HepG2 (cell line): Measurements from ENCODE around the gene CLTCL1. TPM values are rescaled to one million over a fixed set of nuclear protein-coding genes. Genes with fewer than 3 reads are reported as not detected.

Source experiments
- ATAC-seq: fragments of 200-7000 bp; cut with Tn5 transposase; 3 replicates; pipeline ENCODE4 v1.9.1; 2020; ENCODE audit warnings: mild to moderate bottlenecking, moderate library complexity
- BruUV-seq: library from RNA; stranded (reverse); fragments of 400-500 nt; replicated peaks from 2 replicates; lab custom pipeline; 2021; lab: Mats Ljungman, UMichigan
- CTCF ChIA-PET: fragments of 300-600 bp; formaldehyde crosslinking; extraction: SDS; loops from one replicate; lab custom pipeline; 2021; ENCODE audit warnings: low total read pairs, inconsistent platforms, low intra/inter-chr PET ratio; lab: Yijun Ruan, JAX
- POLR2A ChIA-PET: fragments of 350-600 bp; sonication (Branson Sonifier 250); formaldehyde crosslinking; loops from one replicate; lab custom pipeline; 2020; ENCODE audit warnings: antibody characterized with exemption, inconsistent platforms; lab: Yijun Ruan, JAX
- DNase-seq: peaks from one replicate; pipeline ENCODE4 v3.0.0-alpha.2; 2015; ENCODE audit warnings: low spot score
- FAIRE-seq: peaks from 3 replicates; lab custom pipeline; 2011; peaks lifted over from hg19 to GRCh38; lab: Jason Lieb, UNC
- H2AFZ ChIP-seq: one replicate; pipeline ENCODE4 v1.6.1; 2011; ENCODE audit warnings: low read length, inconsistent platforms
- H3K27ac ChIP-seq: fragments of 300-600 bp; 3 replicates; pipeline ENCODE4 v1.8.0; 2011; ENCODE audit warnings: mixed run types, mild to moderate bottlenecking, mixed read lengths, low read length, inconsistent platforms; ENCODE audit not compliant: insufficient read depth; ENCODE audit errors: extremely low read length
- H3K27me3 ChIP-seq, 2 experiments: fragments of 200-600 bp in 1 of 2; 2 replicates in 1 of 2; 3 replicates in 1 of 2; pipeline versions ENCODE4 v1.6.0 to v1.8.0; 2011; ENCODE audit warnings: low read length in 2 of 2, mild to moderate bottlenecking in 2 of 2, moderate library complexity in 2 of 2, inconsistent platforms in 1 of 2; ENCODE audit not compliant: insufficient read depth in 2 of 2, control insufficient read depth in 1 of 2
- H3K36me3 ChIP-seq, 2 experiments: fragments of 200-600 bp in 1 of 2; replicated peaks in 1 of 2; 2 replicates in 1 of 2; 3 replicates in 1 of 2; pipeline versions ENCODE4 v1.5.1 to v1.8.0; 2011; ENCODE audit warnings: low read length in 2 of 2, inconsistent platforms in 1 of 2; ENCODE audit not compliant: insufficient read depth in 2 of 2, control insufficient read depth in 1 of 2
- H3K4me1 ChIP-seq: 2 replicates; pipeline ENCODE4 v1.5.1; 2012; ENCODE audit warnings: low read length, inconsistent platforms; ENCODE audit not compliant: insufficient read depth
- H3K4me2 ChIP-seq: 2 replicates; pipeline ENCODE4 v1.6.0; 2011; ENCODE audit warnings: low read depth, low read length, inconsistent platforms
- H3K4me3 ChIP-seq, 3 experiments: fragments of 200-600 bp in 1 of 3; sonication (generic), shearing (Covaris generic) in 1 of 3; replicated peaks in 1 of 3; 2 replicates each; pipeline ENCODE4 v1.5.1; 2011 to 2016; ENCODE audit warnings: low read length in 3 of 3, inconsistent platforms in 2 of 3, low read depth in 2 of 3, mild to moderate bottlenecking in 2 of 3, control low read depth in 1 of 3, mixed read lengths in 1 of 3; ENCODE audit not compliant: insufficient read depth in 1 of 3
- H3K79me2 ChIP-seq: one replicate; pipeline ENCODE4 v1.6.1; 2011; ENCODE audit warnings: low read length, inconsistent platforms; ENCODE audit not compliant: insufficient read depth
- H3K9ac ChIP-seq: 2 replicates; pipeline ENCODE4 v1.6.0; 2011; ENCODE audit warnings: mild to moderate bottlenecking, low read depth, low read length, inconsistent platforms; ENCODE audit not compliant: insufficient read depth
- H3K9me3 ChIP-seq: 2 replicates; pipeline ENCODE4 v1.5.1; 2012; ENCODE audit warnings: mild to moderate bottlenecking, low read length
- H4K20me1 ChIP-seq: 2 replicates; pipeline ENCODE4 v1.6.0; 2011; ENCODE audit warnings: inconsistent platforms, mild to moderate bottlenecking, low read length, moderate library complexity; ENCODE audit not compliant: insufficient read depth
- ARNT ChIP-seq: fragments of 450-650 bp; IDR thresholded peaks from 2 replicates; pipeline ENCODE4 v1.6.1; 2017
- ARNTL ChIP-seq: sonication (generic); formaldehyde crosslinking; IDR thresholded peaks from 2 replicates; pipeline ENCODE4 v1.4.0; 2020; ENCODE audit warnings: mild to moderate bottlenecking, missing genetic modification reagents
- CERS6 ChIP-seq: sonication (generic); formaldehyde crosslinking; IDR thresholded peaks from 2 replicates; pipeline ENCODE4 v1.5.0; 2020; ENCODE audit warnings: missing genetic modification reagents
- ESRRA ChIP-seq: sonication (generic); formaldehyde crosslinking; IDR thresholded peaks from 2 replicates; pipeline ENCODE4 v1.5.1; 2020; ENCODE audit warnings: mild to moderate bottlenecking, low read depth, missing genetic modification reagents
- FOXK2 ChIP-seq: fragments of 450-650 bp; IDR thresholded peaks from 2 replicates; pipeline ENCODE4 v1.6.1; 2016
- HIC2 ChIP-seq: sonication (generic); formaldehyde crosslinking; IDR thresholded peaks from 2 replicates; pipeline ENCODE4 v1.9.0; 2022; ENCODE audit warnings: low read depth, missing genetic modification reagents
- MED8 ChIP-seq: sonication (generic); formaldehyde crosslinking; IDR thresholded peaks from 2 replicates; pipeline ENCODE4 v1.8.1; 2023; ENCODE audit warnings: mild to moderate bottlenecking, missing genetic modification reagents; ENCODE audit not compliant: insufficient replicate concordance
- ZBTB44 ChIP-seq: sonication (generic); formaldehyde crosslinking; IDR thresholded peaks from 2 replicates; pipeline ENCODE4 v1.4.0; 2020; ENCODE audit warnings: missing genetic modification reagents
- ZBTB49 ChIP-seq: sonication (generic); formaldehyde crosslinking; IDR thresholded peaks from 2 replicates; pipeline ENCODE4 v1.4.0; 2020; ENCODE audit warnings: missing genetic modification reagents, borderline replicate concordance
- ZFP36L2 ChIP-seq: sonication (generic); formaldehyde crosslinking; IDR thresholded peaks from 2 replicates; pipeline ENCODE4 v1.4.0; 2020; ENCODE audit warnings: missing genetic modification reagents
- ZKSCAN8 ChIP-seq: IDR thresholded peaks from 2 replicates; pipeline ENCODE4 v1.6.1; 2016; ENCODE audit warnings: borderline replicate concordance, missing genetic modification reagents, missing compliant biosample characterization
- ZNF260 ChIP-seq: sonication (generic); formaldehyde crosslinking; IDR thresholded peaks from 2 replicates; pipeline ENCODE4 v1.4.0; 2020; ENCODE audit warnings: missing genetic modification reagents, low read depth, mild to moderate bottlenecking, borderline replicate concordance
- ZNF317 ChIP-seq: sonication (generic); formaldehyde crosslinking; IDR thresholded peaks from 2 replicates; pipeline ENCODE4 v1.5.0; 2020; ENCODE audit warnings: mild to moderate bottlenecking, missing genetic modification reagents
- ZNF512 ChIP-seq: sonication (generic); formaldehyde crosslinking; IDR thresholded peaks from 2 replicates; pipeline ENCODE4 v1.4.0; 2020; ENCODE audit warnings: mild to moderate bottlenecking, missing genetic modification reagents
- ZNF616 ChIP-seq: sonication (generic); formaldehyde crosslinking; IDR thresholded peaks from 2 replicates; pipeline ENCODE4 v1.5.0; 2020; ENCODE audit warnings: low read depth, mild to moderate bottlenecking, missing genetic modification reagents
- ZNF772 ChIP-seq: sonication (generic); formaldehyde crosslinking; IDR thresholded peaks from 2 replicates; pipeline ENCODE4 v1.5.0; 2020; ENCODE audit warnings: mild to moderate bottlenecking, missing genetic modification reagents
- WGBS: methylation state at CpG from one replicate; pipeline ENCODE4 v1.1.6; 2017; ENCODE audit warnings: low lambda C conversion rate; 5-methylcytosine and 5-hydroxymethylcytosine counted together
- in situ Hi-C: cut with HindIII; loops from 2 replicates; pipeline ENCODE4 v1.10.0; 2017; ENCODE audit warnings: low pct_unique_long_range_greater_than_20kb; ENCODE audit not compliant: extremely low pct_ligation_motif_present
- intact Hi-C: fragments of 100-400 bp; cut with micrococcal nuclease; formaldehyde crosslinking; loops from one replicate; pipeline ENCODE4 v1.10.0; 2022; ENCODE audit not compliant: unreplicated experiment
- polyA plus RNA-seq, 8 experiments: library from polyadenylated mRNA; depleted of rRNA in 3 of 8; stranded (reverse) in 7 of 8; unstranded in 1 of 8; fragments of >200 nt; fragmentation: Illumina TruSeq in 4 of 8; extraction: Trizol in 4 of 8; gene quantifications; 2 replicates each; pipeline versions ENCODE4 v1.2.1 to v1.2.3, GENCODE V29; 2011 to 2016; ENCODE audit warnings: low read depth in 4 of 8, missing spikeins in 1 of 8, mixed read lengths in 1 of 8; ENCODE audit not compliant: insufficient read depth in 1 of 8
- total RNA-seq, 5 experiments: library from RNA; depleted of rRNA; stranded (reverse); fragments of >200 nt; fragmentation: Illumina TruSeq; extraction: Trizol; gene quantifications; 2 replicates each; pipeline ENCODE4 v1.2.3, GENCODE V29; 2016; ENCODE audit warnings: low read depth in 1 of 5

Gene CLTCL1
- total and polyA plus RNA-seq, 2 of the 13 experiments (the other 11 are each of a cell fraction or from before 2014, with no cell fraction given) = 8.1 to 10.9 TPM

- ATAC-seq = no peak
- CTCF ChIA-PET = no interaction called here
- H3K36me3 ChIP-seq = peaks cover 0 to 9% of the 10 kb centered on the region in 2 experiments; a peak in 3 of 5 replicates
- intact Hi-C loops = no loop called here
- no peak overlapping the region for H2AFZ ChIP-seq
- H3K9ac ChIP-seq = no peak overlapping the region
- WGBS = 81% methylated on average over 7 of the region's 7 CpGs
- H3K4me1 ChIP-seq = peaks cover 50% of the 10 kb centered on the region
- no peak overlapping the region for H3K4me2 ChIP-seq
- no peak overlapping the region for H3K27ac ChIP-seq
- no peaks in the 10 kb centered on the region for H3K9me3 ChIP-seq
- no peak for DNase-seq
- TF ChIP-seq ARNTL (CRISPR knock-in tag) = no peak
- no peak for TF ChIP-seq ZKSCAN8
- no peak for TF ChIP-seq MED8 (CRISPR knock-in tag)
- TF ChIP-seq ARNT = no peak
- no peak for TF ChIP-seq ZNF616 (CRISPR knock-in tag)
- no peak for TF ChIP-seq CERS6
- TF ChIP-seq FOXK2 = no peak
- no peak for TF ChIP-seq ZFP36L2 (CRISPR knock-in tag)
- TF ChIP-seq ZNF772 (CRISPR knock-in tag) = no peak
- no peak for TF ChIP-seq ESRRA (CRISPR knock-in tag)
- TF ChIP-seq ZBTB49 (CRISPR knock-in tag) = no peak
- no peak for TF ChIP-seq ZBTB44 (CRISPR knock-in tag)
- TF ChIP-seq ZNF317 (CRISPR knock-in tag) = no peak
- no peak for TF ChIP-seq ZNF512 (CRISPR knock-in tag)
- no peak for TF ChIP-seq HIC2 (CRISPR knock-in tag)
- TF ChIP-seq ZNF260 (CRISPR knock-in tag) = no peak
- TF ChIP-seq, all 625 proteins: peak for 0
- in situ Hi-C loops = no loop called here
- H3K4me3 ChIP-seq = no peak overlapping the region
- no TSS peak for BruUV-seq
- H4K20me1 ChIP-seq = no peaks in the 10 kb centered on the region
- POLR2A ChIA-PET = no interaction called here
- no peak for FAIRE-seq
- no peaks in the 10 kb centered on the region for H3K79me2 ChIP-seq
- H3K27me3 ChIP-seq = no peaks in the 10 kb centered on the region
These were observed 16.0 kb downstream of the CLTCL1 start for GRCh38 chr22:19275513-19275912.
